CD4-positive, alpha-beta T cell (primary cell): ENCODE data around the gene CDV3. TPM values are rescaled to one million over a fixed set of nuclear protein-coding genes. Genes with fewer than 3 reads are reported as not detected.

Experiments
- ATAC-seq: fragments of 200-7000 bp; cut with Tn5 transposase; one replicate; pipeline ENCODE4 v1.10.0; 2022; ENCODE audit warnings: mild to moderate bottlenecking; ENCODE audit not compliant: poor library complexity
- CTCF ChIA-PET: fragments of 350-600 bp; sonication (Branson Sonifier 250); formaldehyde crosslinking; loops from one replicate; lab custom pipeline; 2021; ENCODE audit warnings: antibody characterized with exemption, inconsistent platforms; lab: Charles Lee
- POLR2A ChIA-PET: fragments of 350-600 bp; sonication (Branson Sonifier 250); formaldehyde crosslinking; loops from one replicate; lab custom pipeline; 2021; ENCODE audit warnings: antibody characterized with exemption, inconsistent platforms; lab: Charles Lee
- DNase-seq, 14 experiments: peaks; one replicate each; pipeline ENCODE4 v3.0.0-alpha.2; 2013 to 2020; ENCODE audit warnings: mixed read lengths in 2 of 14
- H3K27ac ChIP-seq, 2 donors: one replicate each; pipeline versions ENCODE4 v1.5.1 to v1.7.0; 2013; ENCODE audit warnings: low read length in 2 of 2, low read depth in 1 of 2, mild to moderate bottlenecking in 1 of 2
- H3K27me3 ChIP-seq, 2 experiments: 1 replicate in 1 of 2; 2 replicates in 1 of 2; pipeline versions ENCODE4 v1.6.1 to v1.7.0; 2013; ENCODE audit warnings: low read length in 2 of 2, control low read depth in 1 of 2, mild to moderate bottlenecking in 1 of 2, moderate library complexity in 1 of 2; ENCODE audit not compliant: insufficient read depth in 2 of 2, control insufficient read depth in 1 of 2
- H3K36me3 ChIP-seq: one replicate; pipeline ENCODE4 v1.6.1; 2013; ENCODE audit warnings: low read length, control low read depth; ENCODE audit not compliant: insufficient read depth
- H3K4me1 ChIP-seq: one replicate; pipeline ENCODE4 v1.6.1; 2013; ENCODE audit warnings: low read length, control low read depth; ENCODE audit not compliant: insufficient read depth
- H3K4me3 ChIP-seq: one replicate; pipeline ENCODE4 v1.5.1; 2013; ENCODE audit warnings: mild to moderate bottlenecking, low read length, moderate library complexity
- H3K9me3 ChIP-seq, 2 experiments: 1 replicate in 1 of 2; 2 replicates in 1 of 2; pipeline versions ENCODE4 v1.6.1 to v1.7.0; 2013; ENCODE audit warnings: low read length in 2 of 2, mild to moderate bottlenecking in 2 of 2, control low read depth in 1 of 2, moderate library complexity in 1 of 2; ENCODE audit not compliant: control insufficient read depth in 1 of 2, insufficient read depth in 1 of 2
- H3K27ac Mint-ChIP-seq: one replicate; pipeline ENCODE4 v1.8.0; 2020; ENCODE audit warnings: mixed read lengths
- H3K27me3 Mint-ChIP-seq: one replicate; pipeline ENCODE4 v1.8.0; 2021; ENCODE audit warnings: mixed read lengths
- H3K36me3 Mint-ChIP-seq: one replicate; pipeline ENCODE4 v1.8.0; 2021; ENCODE audit warnings: low read depth, mixed read lengths
- H3K4me1 Mint-ChIP-seq: one replicate; pipeline ENCODE4 v1.8.0; 2021; ENCODE audit warnings: low read depth, mixed read lengths
- H3K4me3 Mint-ChIP-seq: one replicate; pipeline ENCODE4 v1.8.0; 2020; ENCODE audit warnings: mild to moderate bottlenecking, mixed read lengths
- H3K9me3 Mint-ChIP-seq: one replicate; pipeline ENCODE4 v1.8.0; 2020; ENCODE audit warnings: mixed read lengths
- intact Hi-C, 2 experiments: fragments of 100-400 bp; cut with DNase I in 1 of 2; cut with micrococcal nuclease in 1 of 2; formaldehyde crosslinking; loops; one replicate each; pipeline versions ENCODE4 v1.15.1 to v1.9.0; 2023 to 2025; cut with DNase I, micrococcal nuclease
- total RNA-seq, 174 experiments: library from RNA in 2 of 174; stranded (reverse) in 2 of 174; gene quantifications; one replicate each; pipeline ENCODE4 v1.2.3 and lab custom pipeline; 2021 to 2026
- TF ChIP-seq, protein P1 (sequence below): fragments of 200-600 bp; IDR thresholded peaks from one replicate; pipeline ENCODE4 v1.8.0; 2022; ENCODE audit warnings: antibody characterized with exemption, mild to moderate bottlenecking

CDV3 gene
- total RNA-seq, 2 experiments from 2014 or later: 206 to 228 TPM

DNA sequence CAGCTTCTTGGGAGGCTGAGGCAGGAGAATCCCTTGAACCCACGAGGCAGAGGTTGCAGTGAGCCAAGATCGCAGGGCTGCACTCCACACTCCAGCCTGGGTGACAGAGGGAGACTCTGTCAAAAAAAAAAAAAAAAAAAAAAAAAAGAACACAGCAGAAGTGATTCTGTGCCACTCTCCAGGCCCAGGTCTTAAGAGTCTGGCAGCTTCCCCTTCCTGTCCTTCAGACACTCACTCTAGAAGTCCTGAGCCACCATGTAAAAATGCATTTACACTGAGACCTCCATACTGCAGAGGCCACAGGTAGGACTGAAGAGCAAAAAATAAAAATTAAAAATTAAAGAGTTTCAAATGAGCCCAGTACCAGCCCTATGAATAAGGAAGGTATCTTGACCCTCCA lies 11.8 kb upstream of the CDV3 start:
- intact Hi-C loops: no loop called here
- H3K36me3 Mint-ChIP-seq: no peaks in the 10 kb centered on the region
- no peak for DNase-seq
- ChIA-PET CTCF (interaction anchor here (0.7 kb wide), 1 partner anchor 13 kb away, joined by 3 read pairs; no protein-coding TSS in a partner anchor), POLR2A (interaction anchor here (0.6 to 2.7 kb wide), 2 partner anchors 11 to 15 kb away, joined by 3 to 12 read pairs; partner anchors contain the start of gene CDV3)
- Histone ChIP-seq H3K36me3 (no peaks in the 10 kb centered on the region), H3K4me1 (no peaks in the 10 kb centered on the region), H3K27ac (no peak overlapping the region), H3K4me3 (no peak overlapping the region), H3K9me3 (peaks cover 0 to 3% of the 10 kb centered on the region in 2 experiments), H3K27me3 (no peaks in the 10 kb centered on the region)
- ATAC-seq: no peak
- H3K9me3 Mint-ChIP-seq: no peaks in the 10 kb centered on the region
- TF ChIP-seq, protein P1, sequence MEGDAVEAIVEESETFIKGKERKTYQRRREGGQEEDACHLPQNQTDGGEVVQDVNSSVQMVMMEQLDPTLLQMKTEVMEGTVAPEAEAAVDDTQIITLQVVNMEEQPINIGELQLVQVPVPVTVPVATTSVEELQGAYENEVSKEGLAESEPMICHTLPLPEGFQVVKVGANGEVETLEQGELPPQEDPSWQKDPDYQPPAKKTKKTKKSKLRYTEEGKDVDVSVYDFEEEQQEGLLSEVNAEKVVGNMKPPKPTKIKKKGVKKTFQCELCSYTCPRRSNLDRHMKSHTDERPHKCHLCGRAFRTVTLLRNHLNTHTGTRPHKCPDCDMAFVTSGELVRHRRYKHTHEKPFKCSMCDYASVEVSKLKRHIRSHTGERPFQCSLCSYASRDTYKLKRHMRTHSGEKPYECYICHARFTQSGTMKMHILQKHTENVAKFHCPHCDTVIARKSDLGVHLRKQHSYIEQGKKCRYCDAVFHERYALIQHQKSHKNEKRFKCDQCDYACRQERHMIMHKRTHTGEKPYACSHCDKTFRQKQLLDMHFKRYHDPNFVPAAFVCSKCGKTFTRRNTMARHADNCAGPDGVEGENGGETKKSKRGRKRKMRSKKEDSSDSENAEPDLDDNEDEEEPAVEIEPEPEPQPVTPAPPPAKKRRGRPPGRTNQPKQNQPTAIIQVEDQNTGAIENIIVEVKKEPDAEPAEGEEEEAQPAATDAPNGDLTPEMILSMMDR: no peak
- H3K4me3 Mint-ChIP-seq: no peak overlapping the region
- H3K27ac Mint-ChIP-seq: no peak overlapping the region
- no peaks in the 10 kb centered on the region for H3K4me1 Mint-ChIP-seq
- no peaks in the 10 kb centered on the region for H3K27me3 Mint-ChIP-seq

DNA sequence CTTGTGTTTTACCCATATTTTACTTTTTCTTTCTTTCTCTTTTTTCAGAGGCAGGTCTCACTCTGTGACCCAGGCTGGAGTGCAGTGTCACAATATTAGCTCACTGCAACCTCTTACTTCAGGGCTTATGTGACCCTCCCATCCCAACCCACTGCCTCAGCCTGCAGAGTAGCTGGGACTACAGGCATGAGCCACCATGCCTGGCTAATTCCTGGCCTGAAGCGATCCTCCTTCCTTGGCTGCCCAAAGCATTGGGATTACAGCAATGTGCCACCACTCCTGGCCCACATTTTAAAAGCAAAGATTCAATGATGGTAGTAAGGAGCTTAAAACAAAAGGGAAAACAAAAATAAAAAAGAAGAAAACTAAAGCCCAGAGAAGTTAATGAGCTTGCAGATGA lies 11.1 kb upstream of the CDV3 start:
- H3K27ac ChIP-seq: no peak overlapping the region
- TF ChIP-seq, protein P1: no peak
- ChIA-PET POLR2A (interaction anchor here (0.6 to 2.7 kb wide), 2 partner anchors 11 to 16 kb away, joined by 3 to 12 read pairs; partner anchors contain the start of gene CDV3), CTCF (no interaction called here)
- no peaks in the 10 kb centered on the region for H3K4me1 ChIP-seq
- no peaks in the 10 kb centered on the region for H3K36me3 Mint-ChIP-seq
- DNase-seq (no peak), ATAC-seq (no peak)
- no peaks in the 10 kb centered on the region for H3K27me3 Mint-ChIP-seq
- no peaks in the 10 kb centered on the region for H3K27me3 ChIP-seq
- H3K4me3 Mint-ChIP-seq: no peak overlapping the region
- peaks cover 0 to 3% of the 10 kb centered on the region in 2 experiments for H3K9me3 ChIP-seq
- H3K36me3 ChIP-seq: no peaks in the 10 kb centered on the region
- no peaks in the 10 kb centered on the region for H3K9me3 Mint-ChIP-seq
- intact Hi-C loops: no loop called here
- no peak overlapping the region for H3K27ac Mint-ChIP-seq
- no peaks in the 10 kb centered on the region for H3K4me1 Mint-ChIP-seq
- no peak overlapping the region for H3K4me3 ChIP-seq

DNA sequence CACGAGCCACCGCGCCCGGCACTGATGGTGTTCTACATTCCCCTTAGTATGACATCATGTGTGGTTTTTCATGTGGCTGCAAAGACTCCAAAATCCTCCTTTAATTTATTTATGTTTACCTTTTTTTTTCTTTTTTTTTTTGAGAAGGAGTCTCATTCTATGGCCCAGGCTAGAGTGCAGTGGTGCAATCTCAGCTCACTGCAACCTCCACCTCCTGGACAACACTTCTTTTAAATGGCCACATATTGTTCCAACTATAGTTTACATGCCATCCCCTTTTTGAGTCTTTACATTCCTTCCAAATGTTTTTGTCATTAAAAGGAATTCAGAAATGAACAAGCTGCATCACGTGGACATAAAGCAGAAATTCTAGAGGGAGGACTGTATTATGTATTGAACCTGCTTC lies 10.3 kb upstream of the CDV3 start:
- ChIA-PET CTCF (no interaction called here), POLR2A (interaction anchor here (0.6 to 2.7 kb wide), 3 partner anchors 10 to 921 kb away, joined by 3 to 12 read pairs (median 5); partner anchors contain the start of gene CDV3)
- H3K9me3 Mint-ChIP-seq: no peaks in the 10 kb centered on the region
- Histone ChIP-seq H3K27me3 (no peaks in the 10 kb centered on the region), H3K36me3 (no peaks in the 10 kb centered on the region), H3K9me3 (peaks cover 0 to 3% of the 10 kb centered on the region in 2 experiments), H3K4me3 (no peak overlapping the region), H3K27ac (no peak overlapping the region), H3K4me1 (no peaks in the 10 kb centered on the region)
- no peak overlapping the region for H3K27ac Mint-ChIP-seq
- no peaks in the 10 kb centered on the region for H3K27me3 Mint-ChIP-seq
- no peak for ATAC-seq
- no peak overlapping the region for H3K4me3 Mint-ChIP-seq
- intact Hi-C loops: no loop called here
- no peak for DNase-seq
- no peaks in the 10 kb centered on the region for H3K36me3 Mint-ChIP-seq
- TF ChIP-seq, protein P1: no peak
- no peaks in the 10 kb centered on the region for H3K4me1 Mint-ChIP-seq
